ENCODE results near the gene DNAJC17. TPM values are rescaled to one million over a fixed set of nuclear protein-coding genes. Genes with fewer than 3 reads are reported as not detected.

DNAJC17 gene
- total and polyA plus RNA-seq, 2 donors from 2014 or later: 41.6 to 56.7 TPM

DNA sequence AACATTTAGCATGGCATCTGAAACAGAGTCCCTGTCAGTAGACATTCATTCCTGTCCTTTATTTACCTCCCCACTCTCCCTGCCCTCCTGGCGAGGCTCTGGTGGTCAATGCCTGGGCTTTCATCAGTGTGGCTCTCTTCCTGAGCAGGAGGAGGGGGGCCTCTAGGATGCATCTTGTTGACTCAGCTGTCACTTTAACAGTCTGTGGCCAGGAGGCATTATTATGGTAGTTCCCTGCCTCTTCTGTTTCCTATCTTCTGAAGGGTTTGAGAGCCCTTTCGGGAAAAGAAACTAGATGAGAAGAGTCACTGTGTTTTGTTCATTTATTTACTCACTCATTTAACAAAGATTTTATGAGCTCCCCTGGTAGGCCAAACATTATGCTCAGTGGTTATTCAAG is 23.6 kb upstream of the DNAJC17 start:
- intact Hi-C loops (cut with DNase I): no loop called here

DNA sequence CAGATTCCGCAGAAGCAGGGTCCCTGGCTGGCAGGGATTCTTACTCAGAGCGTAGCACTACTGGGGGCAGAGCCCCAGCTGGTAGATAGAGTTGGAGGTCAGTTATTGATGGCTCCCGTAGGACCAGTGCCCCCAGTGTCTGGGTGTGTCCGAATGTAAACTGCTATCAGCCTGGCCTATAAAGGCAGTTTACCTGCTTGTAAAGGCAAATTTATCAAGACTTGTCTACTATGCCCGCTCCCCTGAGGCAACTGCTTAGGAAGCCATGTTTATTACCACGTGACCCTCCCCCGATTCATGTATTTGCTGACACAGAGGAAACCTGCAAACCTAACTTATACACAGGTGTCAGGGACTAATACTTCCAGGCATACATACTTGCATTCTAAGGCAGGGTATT is 21.8 kb upstream of the DNAJC17 start:
- no peaks in the 10 kb centered on the region for H3K27me3 ChIP-seq (ENCODE audit: control insufficient read depth, insufficient read depth, low read length)
- no peaks in the 10 kb centered on the region for H3K9me3 ChIP-seq (ENCODE audit: control insufficient read depth in 2 of 3, insufficient read depth in 1 of 3, low read length in 3 of 3)
- H3K27ac ChIP-seq (ENCODE audit: low read depth in 2 of 2, low read length in 2 of 2): no peak overlapping the region
- peaks cover 0 to 4% (median 0%) of the 10 kb centered on the region in 3 donors for H3K4me1 ChIP-seq (ENCODE audit: control insufficient read depth in 2 of 3, insufficient read depth in 2 of 3, low read depth in 1 of 3, low read length in 3 of 3)
- DNase-seq: peak in 1 of 5 donors; percentile 33
- no peak for FAIRE-seq
- no peaks in the 10 kb centered on the region for H3K36me3 ChIP-seq (ENCODE audit: control insufficient read depth in 2 of 3, insufficient read depth in 3 of 3, low read length in 3 of 3)
- intact Hi-C loops (cut with DNase I): no loop called here
- no peak overlapping the region for H3K9ac ChIP-seq (ENCODE audit: low read length in 3 of 3)
- TF ChIP-seq, protein P1, sequence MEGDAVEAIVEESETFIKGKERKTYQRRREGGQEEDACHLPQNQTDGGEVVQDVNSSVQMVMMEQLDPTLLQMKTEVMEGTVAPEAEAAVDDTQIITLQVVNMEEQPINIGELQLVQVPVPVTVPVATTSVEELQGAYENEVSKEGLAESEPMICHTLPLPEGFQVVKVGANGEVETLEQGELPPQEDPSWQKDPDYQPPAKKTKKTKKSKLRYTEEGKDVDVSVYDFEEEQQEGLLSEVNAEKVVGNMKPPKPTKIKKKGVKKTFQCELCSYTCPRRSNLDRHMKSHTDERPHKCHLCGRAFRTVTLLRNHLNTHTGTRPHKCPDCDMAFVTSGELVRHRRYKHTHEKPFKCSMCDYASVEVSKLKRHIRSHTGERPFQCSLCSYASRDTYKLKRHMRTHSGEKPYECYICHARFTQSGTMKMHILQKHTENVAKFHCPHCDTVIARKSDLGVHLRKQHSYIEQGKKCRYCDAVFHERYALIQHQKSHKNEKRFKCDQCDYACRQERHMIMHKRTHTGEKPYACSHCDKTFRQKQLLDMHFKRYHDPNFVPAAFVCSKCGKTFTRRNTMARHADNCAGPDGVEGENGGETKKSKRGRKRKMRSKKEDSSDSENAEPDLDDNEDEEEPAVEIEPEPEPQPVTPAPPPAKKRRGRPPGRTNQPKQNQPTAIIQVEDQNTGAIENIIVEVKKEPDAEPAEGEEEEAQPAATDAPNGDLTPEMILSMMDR (IDR thresholded peaks at IDR 0.05; ENCODE audit: borderline replicate concordance, extremely low read depth, insufficient read depth): no peak
- H3K4me3 ChIP-seq (ENCODE audit: low read length in 3 of 3): no peak overlapping the region

More for the DNA sequence above, 23.6 kb upstream of the DNAJC17 start:
- no peak overlapping the region for H3K27ac ChIP-seq (ENCODE audit: low read depth in 2 of 2, low read length in 2 of 2)
- peaks cover 0 to under 1% (median 0%) of the 10 kb centered on the region in 3 donors for H3K4me1 ChIP-seq (ENCODE audit: control insufficient read depth in 2 of 3, insufficient read depth in 2 of 3, low read depth in 1 of 3, low read length in 3 of 3)
- FAIRE-seq (no peak), DNase-seq (no peak)
- TF ChIP-seq, protein P1 (IDR thresholded peaks at IDR 0.05; ENCODE audit: borderline replicate concordance, extremely low read depth, insufficient read depth): no peak
- H3K9me3 ChIP-seq (ENCODE audit: control insufficient read depth in 2 of 3, insufficient read depth in 1 of 3, low read length in 3 of 3): no peaks in the 10 kb centered on the region
- H3K4me3 ChIP-seq (ENCODE audit: low read length in 3 of 3): no peak overlapping the region
- no peaks in the 10 kb centered on the region for H3K36me3 ChIP-seq (ENCODE audit: control insufficient read depth in 2 of 3, insufficient read depth in 3 of 3, low read length in 3 of 3)
- H3K9ac ChIP-seq (ENCODE audit: low read length in 3 of 3): no peak overlapping the region
- no peaks in the 10 kb centered on the region for H3K27me3 ChIP-seq (ENCODE audit: control insufficient read depth, insufficient read depth, low read length)

DNA sequence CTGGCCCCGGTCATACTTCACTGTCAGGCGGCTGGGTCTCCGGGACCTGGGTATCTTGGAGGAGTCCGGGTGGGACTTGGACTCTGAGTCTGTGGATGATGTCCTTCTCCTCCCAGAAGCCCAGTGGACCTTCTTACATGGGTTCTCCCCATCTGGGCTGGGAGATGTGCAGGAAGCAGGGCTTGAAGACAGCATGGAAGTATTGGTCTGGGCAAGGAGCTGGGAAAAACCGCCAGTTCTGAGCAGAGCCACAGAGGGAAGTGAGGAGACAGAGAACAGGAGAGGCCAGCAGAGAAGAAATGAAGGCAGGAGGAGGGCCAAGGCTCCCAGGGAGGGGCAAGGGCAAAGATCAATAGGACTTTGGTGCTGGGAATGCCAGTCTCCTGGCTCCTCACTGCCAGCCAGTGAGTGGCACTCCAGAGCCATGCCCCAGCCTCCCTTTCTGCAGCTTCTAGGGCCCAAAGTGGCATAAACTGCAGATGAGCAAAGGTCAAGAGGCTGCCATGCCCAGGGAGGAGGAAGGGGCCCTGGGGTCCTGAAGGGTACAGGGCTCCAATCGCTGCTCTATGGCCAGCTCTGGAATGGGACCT is 21.3 kb upstream of the DNAJC17 start, which contains the start of gene PPP1R14D:
Gene PPP1R14D, minus strand, starts transcription at position 262 of the 590 bp plus-strand sequence. Its CDS starts 67 bp downstream, at position 195.
- Histone ChIP-seq H3K36me3 (ENCODE audit: control insufficient read depth in 2 of 3, insufficient read depth in 3 of 3, low read length in 3 of 3) (no peaks in the 10 kb centered on the region), H3K9ac (ENCODE audit: low read length in 3 of 3) (no peak within 1 kb of the TSS), H3K4me1 (ENCODE audit: control insufficient read depth in 2 of 3, insufficient read depth in 2 of 3, low read depth in 1 of 3, low read length in 3 of 3) (peaks cover 0 to 4% (median 0%) of the 10 kb centered on the region in 3 donors), H3K27me3 (ENCODE audit: control insufficient read depth, insufficient read depth, low read length) (no peaks in the 10 kb centered on the region), H3K4me3 (ENCODE audit: low read length in 3 of 3) (no peak within 1 kb of the TSS), H3K9me3 (ENCODE audit: control insufficient read depth in 2 of 3, insufficient read depth in 1 of 3, low read length in 3 of 3) (no peaks in the 10 kb centered on the region), H3K27ac (ENCODE audit: low read depth in 2 of 2, low read length in 2 of 2) (no peak within 1 kb of the TSS)
- intact Hi-C loops (cut with DNase I): no loop called here
- TF ChIP-seq, protein P1 (IDR thresholded peaks at IDR 0.05; ENCODE audit: borderline replicate concordance, extremely low read depth, insufficient read depth): no peak
- DNase-seq: peak in 1 of 5 donors; percentile 32
- no peak for FAIRE-seq
